ENCODE data around the gene B4GALNT3.
A peak's percentile ranks its signal among the peaks of the same experiment; 100 is the strongest.

Gene B4GALNT3

GRCh38 chr12:580813-581212 is 121.1 kb downstream of the B4GALNT3 start:
- no peak for DNase-seq
- Histone ChIP-seq H3K18ac (ENCODE audit: low read depth in 1 of 2, low read length in 2 of 2) (no peak overlapping the region), H3K36me3 (ENCODE audit: control insufficient read depth in 1 of 2, insufficient read depth in 2 of 2, low read depth in 1 of 2, low read length in 2 of 2) (no peaks in the 10 kb centered on the region), H3K9ac (ENCODE audit: low read length) (no peak overlapping the region), H3K4me1 (ENCODE audit: control insufficient read depth, insufficient read depth, low read depth, low read length) (peaks cover 6% of the 10 kb centered on the region), H2BK5ac (ENCODE audit: low read depth, low read length, poor library complexity, severe bottlenecking) (no peak overlapping the region), H3K14ac (ENCODE audit: low read length in 2 of 2) (peak overlapping the region in 1 of 2 experiments; percentile 50), H3K79me1 (replicated peaks; ENCODE audit: low read length, poor library complexity, severe bottlenecking) (no peaks in the 10 kb centered on the region), H3K27ac (ENCODE audit: low read length, poor library complexity, severe bottlenecking) (no peak overlapping the region), H3K4ac (ENCODE audit: low read depth in 1 of 2, low read length in 2 of 2) (no peak overlapping the region), H2BK12ac (ENCODE audit: low read length in 2 of 2) (no peak overlapping the region), H4K91ac (ENCODE audit: low read length) (peak overlapping the region; percentile 9), H2BK15ac (ENCODE audit: low read depth, poor library complexity, severe bottlenecking) (no peak overlapping the region), H3K23ac (ENCODE audit: low read length in 2 of 2) (no peak overlapping the region), H3K4me2 (ENCODE audit: low read length, poor library complexity, severe bottlenecking) (no peak overlapping the region), H2AFZ (ENCODE audit: low read depth, low read length) (no peak overlapping the region), H3K9me3 (ENCODE audit: control insufficient read depth, low read length) (no peaks in the 10 kb centered on the region), H4K8ac (ENCODE audit: low read length) (no peak overlapping the region), H3K4me3 (ENCODE audit: insufficient read depth in 1 of 2, low read depth in 1 of 2, low read length in 2 of 2) (no peak overlapping the region), H3K27me3 (ENCODE audit: control insufficient read depth in 1 of 2, insufficient read depth in 1 of 2, low read length in 2 of 2) (peaks cover 0 to 4% of the 10 kb centered on the region in 2 experiments), H2AK5ac (ENCODE audit: low read length, severe bottlenecking) (no peak overlapping the region), H2BK120ac (ENCODE audit: low read depth, low read length) (no peak overlapping the region)
- WGBS: 92% methylated on average over 4 of the region's 4 CpGs

- no peak overlapping the region for H2BK5ac ChIP-seq (ENCODE audit: low read depth, low read length, poor library complexity, severe bottlenecking)
- no peak overlapping the region for H3K18ac ChIP-seq (ENCODE audit: low read depth in 1 of 2, low read length in 2 of 2)
- no peak overlapping the region for H3K23ac ChIP-seq (ENCODE audit: low read length in 2 of 2)
- H3K4me2 ChIP-seq (ENCODE audit: low read length, poor library complexity, severe bottlenecking): no peak overlapping the region
- H3K36me3 ChIP-seq (ENCODE audit: control insufficient read depth in 1 of 2, insufficient read depth in 2 of 2, low read depth in 1 of 2, low read length in 2 of 2): no peaks in the 10 kb centered on the region
- 100% methylated on average over 5 of the region's 5 CpGs for WGBS
- H3K79me1 ChIP-seq (replicated peaks; ENCODE audit: low read length, poor library complexity, severe bottlenecking): no peaks in the 10 kb centered on the region
- no peak overlapping the region for H2AK5ac ChIP-seq (ENCODE audit: low read length, severe bottlenecking)
- DNase-seq: no peak
- H3K9ac ChIP-seq (ENCODE audit: low read length): no peak overlapping the region
- H3K4ac ChIP-seq (ENCODE audit: low read depth in 1 of 2, low read length in 2 of 2): no peak overlapping the region
- H3K14ac ChIP-seq (ENCODE audit: low read length in 2 of 2): no peak overlapping the region
- no peaks in the 10 kb centered on the region for H3K9me3 ChIP-seq (ENCODE audit: control insufficient read depth, low read length)
- no peak overlapping the region for H4K91ac ChIP-seq (ENCODE audit: low read length)
- H2BK12ac ChIP-seq (ENCODE audit: low read length in 2 of 2): no peak overlapping the region
- H4K8ac ChIP-seq (ENCODE audit: low read length): no peak overlapping the region
- H2AFZ ChIP-seq (ENCODE audit: low read depth, low read length): no peak overlapping the region
- H3K27ac ChIP-seq (ENCODE audit: low read length, poor library complexity, severe bottlenecking): no peak overlapping the region
- peaks cover 2% of the 10 kb centered on the region for H3K4me1 ChIP-seq (ENCODE audit: control insufficient read depth, insufficient read depth, low read depth, low read length)
- no peak overlapping the region for H3K4me3 ChIP-seq (ENCODE audit: insufficient read depth in 1 of 2, low read depth in 1 of 2, low read length in 2 of 2)
- no peak overlapping the region for H2BK15ac ChIP-seq (ENCODE audit: low read depth, poor library complexity, severe bottlenecking)
- no peak overlapping the region for H2BK120ac ChIP-seq (ENCODE audit: low read depth, low read length)
- H3K27me3 ChIP-seq (ENCODE audit: control insufficient read depth in 1 of 2, insufficient read depth in 1 of 2, low read length in 2 of 2): peaks cover 0 to 4% of the 10 kb centered on the region in 2 experiments
These were observed 121.6 kb downstream of the B4GALNT3 start for GRCh38 chr12:581321-581720.

GRCh38 chr12:581746-582145 is 122.0 kb downstream of the B4GALNT3 start:
- Histone ChIP-seq H3K9ac (ENCODE audit: low read length) (no peak overlapping the region), H2AK5ac (ENCODE audit: low read length, severe bottlenecking) (no peak overlapping the region), H2BK12ac (ENCODE audit: low read length in 2 of 2) (no peak overlapping the region), H3K14ac (ENCODE audit: low read length in 2 of 2) (no peak overlapping the region), H2AFZ (ENCODE audit: low read depth, low read length) (no peak overlapping the region), H3K4me2 (ENCODE audit: low read length, poor library complexity, severe bottlenecking) (no peak overlapping the region), H2BK5ac (ENCODE audit: low read depth, low read length, poor library complexity, severe bottlenecking) (no peak overlapping the region), H2BK120ac (ENCODE audit: low read depth, low read length) (no peak overlapping the region), H3K9me3 (ENCODE audit: control insufficient read depth, low read length) (no peaks in the 10 kb centered on the region), H3K4me1 (ENCODE audit: control insufficient read depth, insufficient read depth, low read depth, low read length) (no peaks in the 10 kb centered on the region), H3K36me3 (ENCODE audit: control insufficient read depth in 1 of 2, insufficient read depth in 2 of 2, low read depth in 1 of 2, low read length in 2 of 2) (no peaks in the 10 kb centered on the region), H3K4me3 (ENCODE audit: insufficient read depth in 1 of 2, low read depth in 1 of 2, low read length in 2 of 2) (no peak overlapping the region), H4K91ac (ENCODE audit: low read length) (no peak overlapping the region), H3K27me3 (ENCODE audit: control insufficient read depth in 1 of 2, insufficient read depth in 1 of 2, low read length in 2 of 2) (peaks cover 0 to 4% of the 10 kb centered on the region in 2 experiments), H3K23ac (ENCODE audit: low read length in 2 of 2) (no peak overlapping the region), H3K18ac (ENCODE audit: low read depth in 1 of 2, low read length in 2 of 2) (peak overlapping the region in 1 of 2 experiments; percentile 50), H3K4ac (ENCODE audit: low read depth in 1 of 2, low read length in 2 of 2) (no peak overlapping the region), H3K79me1 (replicated peaks; ENCODE audit: low read length, poor library complexity, severe bottlenecking) (no peaks in the 10 kb centered on the region), H4K8ac (ENCODE audit: low read length) (no peak overlapping the region), H2BK15ac (ENCODE audit: low read depth, poor library complexity, severe bottlenecking) (no peak overlapping the region), H3K27ac (ENCODE audit: low read length, poor library complexity, severe bottlenecking) (no peak overlapping the region)
- 93% methylated on average over 9 of the region's 9 CpGs for whole genome bisulfite sequencing
- no peak for DNase-seq

GRCh38 chr12:583251-583869 is 123.6 kb downstream of the B4GALNT3 start:
- Histone ChIP-seq H3K4me1 (ENCODE audit: control insufficient read depth, insufficient read depth, low read depth, low read length) (peaks cover 2% of the 10 kb centered on the region), H2BK120ac (ENCODE audit: low read depth, low read length) (no peak overlapping the region), H4K91ac (ENCODE audit: low read length) (no peak overlapping the region), H2BK15ac (ENCODE audit: low read depth, poor library complexity, severe bottlenecking) (no peak overlapping the region), H3K27me3 (ENCODE audit: control insufficient read depth in 1 of 2, insufficient read depth in 1 of 2, low read length in 2 of 2) (peaks cover 0 to 4% of the 10 kb centered on the region in 2 experiments), H3K18ac (ENCODE audit: low read depth in 1 of 2, low read length in 2 of 2) (no peak overlapping the region), H3K4ac (ENCODE audit: low read depth in 1 of 2, low read length in 2 of 2) (no peak overlapping the region), H2BK12ac (ENCODE audit: low read length in 2 of 2) (no peak overlapping the region), H3K4me3 (ENCODE audit: insufficient read depth in 1 of 2, low read depth in 1 of 2, low read length in 2 of 2) (no peak overlapping the region), H3K27ac (ENCODE audit: low read length, poor library complexity, severe bottlenecking) (no peak overlapping the region), H2AFZ (ENCODE audit: low read depth, low read length) (no peak overlapping the region), H3K23ac (ENCODE audit: low read length in 2 of 2) (no peak overlapping the region), H2AK5ac (ENCODE audit: low read length, severe bottlenecking) (no peak overlapping the region), H3K9ac (ENCODE audit: low read length) (no peak overlapping the region), H3K4me2 (ENCODE audit: low read length, poor library complexity, severe bottlenecking) (no peak overlapping the region), H3K79me1 (replicated peaks; ENCODE audit: low read length, poor library complexity, severe bottlenecking) (no peaks in the 10 kb centered on the region), H4K8ac (ENCODE audit: low read length) (no peak overlapping the region), H2BK5ac (ENCODE audit: low read depth, low read length, poor library complexity, severe bottlenecking) (no peak overlapping the region), H3K36me3 (ENCODE audit: control insufficient read depth in 1 of 2, insufficient read depth in 2 of 2, low read depth in 1 of 2, low read length in 2 of 2) (no peaks in the 10 kb centered on the region), H3K9me3 (ENCODE audit: control insufficient read depth, low read length) (no peaks in the 10 kb centered on the region), H3K14ac (ENCODE audit: low read length in 2 of 2) (no peak overlapping the region)
- no peak for DNase-seq
- WGBS: 90% methylated on average over 13 of the region's 13 CpGs

Data from mesenchymal stem cell (in vitro differentiated cells and primary cell).